Endodermal cell (in vitro differentiated cells): ENCODE measurements around the gene MFAP3L. TPM values are rescaled to one million over a fixed set of nuclear protein-coding genes. Genes with fewer than 3 reads are reported as not detected.

Source experiments
- DNase-seq: peaks from one replicate; pipeline ENCODE4 v3.0.0-alpha.2; 2017
- H3K27ac ChIP-seq: 2 replicates; pipeline ENCODE4 v1.5.1; 2013; ENCODE audit warnings: mild to moderate bottlenecking, low read depth, low read length, moderate library complexity
- H3K27me3 ChIP-seq: 2 replicates; pipeline ENCODE4 v1.6.1; 2013; ENCODE audit warnings: mild to moderate bottlenecking, low read length, moderate library complexity; ENCODE audit not compliant: insufficient read depth, control insufficient read depth, poor library complexity, severe bottlenecking
- H3K36me3 ChIP-seq: 2 replicates; pipeline ENCODE4 v1.7.0; 2013; ENCODE audit warnings: mild to moderate bottlenecking, low read length, moderate library complexity; ENCODE audit not compliant: control insufficient read depth, insufficient read depth
- H3K4me1 ChIP-seq: one replicate; pipeline ENCODE4 v1.7.0; 2013; ENCODE audit warnings: low read length; ENCODE audit not compliant: control insufficient read depth, insufficient read depth
- H3K4me3 ChIP-seq: 2 replicates; pipeline ENCODE4 v1.5.1; 2013; ENCODE audit warnings: mild to moderate bottlenecking, low read length, moderate library complexity
- H3K9ac ChIP-seq: 2 replicates; pipeline ENCODE4 v1.6.1; 2013; ENCODE audit warnings: mild to moderate bottlenecking, low read length, moderate library complexity; ENCODE audit not compliant: poor library complexity, severe bottlenecking; ENCODE audit errors: extremely low read depth
- H3K9me3 ChIP-seq: 2 replicates; pipeline ENCODE4 v1.6.1; 2013; ENCODE audit warnings: mild to moderate bottlenecking, low read length, moderate library complexity; ENCODE audit not compliant: control insufficient read depth
- H3K27ac Mint-ChIP-seq: 2 replicates; pipeline ENCODE4 v1.8.0; 2020; ENCODE audit warnings: mixed read lengths
- H3K27me3 Mint-ChIP-seq: 2 replicates; pipeline ENCODE4 v1.8.0; 2021; ENCODE audit warnings: mild to moderate bottlenecking, mixed read lengths; ENCODE audit not compliant: insufficient read depth
- H3K36me3 Mint-ChIP-seq: 2 replicates; pipeline ENCODE4 v1.8.0; 2020; ENCODE audit warnings: low read depth, mixed read lengths
- H3K4me1 Mint-ChIP-seq: 2 replicates; pipeline ENCODE4 v1.8.0; 2020; ENCODE audit warnings: mixed read lengths
- H3K4me3 Mint-ChIP-seq: 2 replicates; pipeline ENCODE4 v1.8.0; 2020; ENCODE audit warnings: mild to moderate bottlenecking, moderate library complexity, mixed read lengths
- H3K9me3 Mint-ChIP-seq: 2 replicates; pipeline ENCODE4 v1.8.0; 2020; ENCODE audit warnings: mild to moderate bottlenecking, mixed read lengths
- CTCF ChIP-seq: fragments of 200-600 bp; sonication (generic); conservative IDR thresholded peaks from 2 replicates; pipeline ENCODE4 v1.5.0; 2021; ENCODE audit warnings: antibody characterized with exemption, mild to moderate bottlenecking
- WGBS, 2 experiments: methylation state at CpG; one replicate each; pipeline versions ENCODE4 v1.1.5 to v1.1.7; 2013; ENCODE audit warnings: missing lambda C conversion rate in 2 of 2, mixed read lengths in 1 of 2; ENCODE audit not compliant: insufficient coverage in 1 of 2, insufficient read length in 1 of 2; 5-methylcytosine and 5-hydroxymethylcytosine counted together
- total RNA-seq, 2 donors: library from RNA; stranded (reverse); fragmentation: NEBNext Ultra II Directional in 1 of 2; extraction: Animal tissue kit (Norgen Biotek cat#: 25700) in 1 of 2; gene quantifications; 2 replicates in 1 of 2; 3 replicates in 1 of 2; pipeline ENCODE4 v1.2.1, GENCODE V29; 2021

The MFAP3L gene
- total RNA-seq, 2 donors from 2014 or later: 19.6 to 25.3 TPM

GRCh38 chr4:170059421-170059820, 33.2 kb upstream of the MFAP3L start:
- Histone ChIP-seq H3K4me3 (no peak overlapping the region), H3K9ac (no peak overlapping the region), H3K36me3 (peaks cover 71% of the 10 kb centered on the region), H3K4me1 (no peaks in the 10 kb centered on the region), H3K27me3 (no peaks in the 10 kb centered on the region), H3K9me3 (no peaks in the 10 kb centered on the region), H3K27ac (no peak overlapping the region)
- H3K9me3 Mint-ChIP-seq: no peaks in the 10 kb centered on the region
- peaks cover 53% of the 10 kb centered on the region for H3K36me3 Mint-ChIP-seq
- TF ChIP-seq CTCF: no peak
- peaks cover 20% of the 10 kb centered on the region for H3K4me1 Mint-ChIP-seq
- DNase-seq: no peak
- H3K27me3 Mint-ChIP-seq: no peaks in the 10 kb centered on the region
- H3K27ac Mint-ChIP-seq: no peak overlapping the region
- WGBS, 2 experiments: 93% methylated on average over 3 of the region's 4 CpGs; no CpG with 5 or more reads in 1 of the 2 experiments
- H3K4me3 Mint-ChIP-seq: no peak overlapping the region

- Histone ChIP-seq H3K27ac (no peak overlapping the region), H3K27me3 (no peaks in the 10 kb centered on the region), H3K9me3 (no peaks in the 10 kb centered on the region), H3K4me1 (no peaks in the 10 kb centered on the region), H3K9ac (no peak overlapping the region), H3K36me3 (peaks cover 65% of the 10 kb centered on the region), H3K4me3 (no peak overlapping the region)
- Mint-ChIP-seq H3K27me3 (no peaks in the 10 kb centered on the region), H3K27ac (no peak overlapping the region), H3K36me3 (peaks cover 48% of the 10 kb centered on the region), H3K4me1 (peaks cover 20% of the 10 kb centered on the region), H3K4me3 (no peak overlapping the region), H3K9me3 (no peaks in the 10 kb centered on the region)
- DNase-seq: no peak
- 67 to 83% methylated on average over 1 to 2 of the region's 2 CpGs for WGBS, 2 experiments
- TF ChIP-seq CTCF: no peak
These were observed 32.6 kb upstream of the MFAP3L start for GRCh38 chr4:170058826-170059225.

GRCh38 chr4:170057866-170058265, 31.7 kb upstream of the MFAP3L start:
- WGBS, 2 experiments: 79 to 83% methylated on average over 4 of the region's 4 CpGs
- Mint-ChIP-seq H3K27ac (peak overlapping the region; percentile 28), H3K4me1 (peaks cover 20% of the 10 kb centered on the region), H3K9me3 (no peaks in the 10 kb centered on the region), H3K36me3 (peaks cover 41% of the 10 kb centered on the region), H3K4me3 (no peak overlapping the region), H3K27me3 (no peaks in the 10 kb centered on the region)
- no peaks in the 10 kb centered on the region for H3K27me3 ChIP-seq
- H3K27ac ChIP-seq: no peak overlapping the region
- no peak overlapping the region for H3K9ac ChIP-seq
- TF ChIP-seq CTCF: no peak
- no peak overlapping the region for H3K4me3 ChIP-seq
- DNase-seq: no peak
- H3K9me3 ChIP-seq: no peaks in the 10 kb centered on the region
- H3K4me1 ChIP-seq: no peaks in the 10 kb centered on the region
- peaks cover 56% of the 10 kb centered on the region for H3K36me3 ChIP-seq
